HEK293T (cell line): ENCODE data around the gene FBLN7.

Experiments used
- ARNT ChIP-seq: fragments of 450-650 bp; IDR thresholded peaks from 2 replicates; pipeline ENCODE4 v1.6.1; 2017; ENCODE audit warnings: mild to moderate bottlenecking
- BHLHE40 ChIP-seq: fragments of 450-650 bp; IDR thresholded peaks from 2 replicates; pipeline ENCODE4 v1.6.1; 2016; ENCODE audit warnings: mild to moderate bottlenecking, moderate library complexity, borderline replicate concordance
- ELF4 ChIP-seq: fragments of 450-650 bp; IDR thresholded peaks from 2 replicates; pipeline ENCODE4 v1.6.1; 2017; ENCODE audit warnings: antibody characterized with exemption
- FOXA1 ChIP-seq: fragments of 450-650 bp; IDR thresholded peaks from 2 replicates; pipeline ENCODE4 v1.6.1; 2016; ENCODE audit warnings: mild to moderate bottlenecking
- FOXK2 ChIP-seq: fragments of 450-650 bp; IDR thresholded peaks from 2 replicates; pipeline ENCODE4 v1.6.1; 2016; ENCODE audit warnings: mild to moderate bottlenecking
- FOXM1 ChIP-seq: fragments of 450-650 bp; IDR thresholded peaks from 2 replicates; pipeline ENCODE4 v1.6.1; 2017; ENCODE audit warnings: mild to moderate bottlenecking, borderline replicate concordance
- SUZ12 ChIP-seq: fragments of 450-650 bp; IDR thresholded peaks from 2 replicates; pipeline ENCODE4 v1.6.1; 2016; ENCODE audit warnings: mild to moderate bottlenecking

DNA sequence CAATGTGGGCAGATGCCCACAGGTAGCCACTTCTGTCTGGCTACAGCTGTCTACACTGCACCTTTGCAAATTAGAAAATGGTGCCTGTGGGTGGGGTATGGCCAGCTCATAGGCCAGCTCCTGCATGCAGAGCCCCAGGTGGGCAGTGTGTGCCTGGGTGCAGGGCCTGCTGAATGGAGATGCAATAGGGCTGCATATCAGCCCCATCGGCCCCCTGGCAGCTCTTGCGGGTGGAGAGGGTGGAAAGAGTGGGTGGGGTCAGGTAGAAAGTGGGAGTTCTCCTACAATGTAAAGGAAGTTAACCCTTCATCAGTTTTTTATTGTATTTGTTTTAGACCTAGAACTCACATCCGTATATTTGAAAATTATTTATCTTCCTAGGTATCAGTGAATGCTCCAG, 37.1 kb downstream of the FBLN7 start:
- TF ChIP-seq BHLHE40 (no peak), ELF4 (no peak), FOXM1 (no peak), FOXK2 (no peak), FOXA1 (no peak), ARNT (no peak), SUZ12 (no peak)
